Colonic mucosa (tissue), 4 donors: ENCODE data around the gene C11orf52. TPM values are rescaled to one million over a fixed set of nuclear protein-coding genes. Genes with fewer than 3 reads are reported as not detected.

ENCODE experiments used
- DNase-seq: peaks from one replicate; pipeline ENCODE4 v3.0.0-alpha.2; 2020
- H3K27ac ChIP-seq: fragments of 200-600 bp; one replicate; pipeline ENCODE4 v1.8.0; 2021
- H3K27me3 ChIP-seq: fragments of 200-600 bp; one replicate; pipeline ENCODE4 v1.8.0; 2021
- H3K36me3 ChIP-seq: fragments of 200-600 bp; one replicate; pipeline ENCODE4 v1.8.0; 2021
- H3K4me1 ChIP-seq: fragments of 200-600 bp; one replicate; pipeline ENCODE4 v1.8.0; 2021; ENCODE audit warnings: mild to moderate bottlenecking
- H3K4me3 ChIP-seq: fragments of 200-600 bp; one replicate; pipeline ENCODE4 v1.8.0; 2021
- H3K9ac ChIP-seq, 2 donors: one replicate each; pipeline ENCODE4 v1.7.0; 2013; ENCODE audit warnings: control low read depth in 2 of 2, low read depth in 2 of 2, low read length in 2 of 2
- H3K9me3 ChIP-seq: fragments of 200-600 bp; one replicate; pipeline ENCODE4 v1.8.0; 2021
- CTCF ChIP-seq: fragments of 200-600 bp; IDR thresholded peaks from one replicate; pipeline ENCODE4 v1.8.0; 2022; ENCODE audit warnings: antibody characterized with exemption, mild to moderate bottlenecking
- intact Hi-C: fragments of 100-400 bp; cut with DNase I; formaldehyde crosslinking; loops from one replicate; pipeline ENCODE4 v1.14.1; 2022
- total RNA-seq, 2 donors: library from RNA; stranded (reverse); fragmentation: NEBNext Ultra II Directional in 1 of 2; extraction: Animal tissue kit (Norgen Biotek cat#: 25700) in 1 of 2; gene quantifications; one replicate each; pipeline ENCODE4 v1.2.1, GENCODE V29; 2021
- donor health status: healthy.
- donor health status: DM: no; HTN: no; CAD: no.
- donor health status: DM: no; HTN: no; CAD: no.

Gene C11orf52
- total RNA-seq, 2 donors from 2014 or later: 7.3 to 8.8 TPM

- Histone ChIP-seq H3K4me3 (no peak overlapping the region), H3K27me3 (no peaks in the 10 kb centered on the region), H3K36me3 (no peaks in the 10 kb centered on the region), H3K9me3 (no peaks in the 10 kb centered on the region), H3K27ac (no peak overlapping the region), H3K4me1 (no peaks in the 10 kb centered on the region), H3K9ac (no peak overlapping the region)
- no peak for TF ChIP-seq CTCF
- no peak for DNase-seq
- intact Hi-C loops: no loop called here
These were observed 26.5 kb downstream of the C11orf52 start for GRCh38 chr11:111945198-111945597.

- H3K27ac ChIP-seq: no peak overlapping the region
- no peaks in the 10 kb centered on the region for H3K4me1 ChIP-seq
- no peaks in the 10 kb centered on the region for H3K36me3 ChIP-seq
- intact Hi-C loops: no loop called here
- H3K27me3 ChIP-seq: no peaks in the 10 kb centered on the region
- no peak overlapping the region for H3K9ac ChIP-seq
- TF ChIP-seq CTCF: no peak
- H3K4me3 ChIP-seq: no peak overlapping the region
- H3K9me3 ChIP-seq: no peaks in the 10 kb centered on the region
- no peak for DNase-seq
These were observed 27.8 kb downstream of the C11orf52 start for GRCh38 chr11:111946499-111946898.

DNA sequence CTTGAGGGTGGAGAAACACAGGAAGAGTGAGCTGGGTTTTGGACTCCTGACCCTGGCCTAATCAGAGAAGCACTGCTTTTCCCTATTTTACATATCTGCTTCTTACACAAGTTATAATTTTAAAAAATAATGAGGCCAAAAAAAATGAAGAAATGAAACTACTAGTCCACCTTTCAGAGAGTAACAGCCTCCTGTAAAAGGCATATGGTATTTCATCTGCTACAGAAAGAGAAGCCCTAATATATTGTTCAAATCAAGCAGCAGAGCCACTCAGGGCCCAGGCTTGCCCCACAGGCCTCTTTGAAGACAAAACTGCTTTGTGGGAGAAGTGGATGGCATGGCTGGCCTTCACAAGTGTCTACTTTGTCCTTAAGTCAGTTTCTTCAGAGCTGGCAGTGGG, 28.4 kb downstream of the C11orf52 start:
- DNase-seq: no peak
- H3K9me3 ChIP-seq: no peaks in the 10 kb centered on the region
- H3K9ac ChIP-seq: no peak overlapping the region
- H3K4me1 ChIP-seq: no peaks in the 10 kb centered on the region
- intact Hi-C loops: no loop called here
- TF ChIP-seq CTCF: no peak
- H3K27ac ChIP-seq: no peak overlapping the region
- H3K4me3 ChIP-seq: no peak overlapping the region
- H3K36me3 ChIP-seq: no peaks in the 10 kb centered on the region
- no peaks in the 10 kb centered on the region for H3K27me3 ChIP-seq

DNA sequence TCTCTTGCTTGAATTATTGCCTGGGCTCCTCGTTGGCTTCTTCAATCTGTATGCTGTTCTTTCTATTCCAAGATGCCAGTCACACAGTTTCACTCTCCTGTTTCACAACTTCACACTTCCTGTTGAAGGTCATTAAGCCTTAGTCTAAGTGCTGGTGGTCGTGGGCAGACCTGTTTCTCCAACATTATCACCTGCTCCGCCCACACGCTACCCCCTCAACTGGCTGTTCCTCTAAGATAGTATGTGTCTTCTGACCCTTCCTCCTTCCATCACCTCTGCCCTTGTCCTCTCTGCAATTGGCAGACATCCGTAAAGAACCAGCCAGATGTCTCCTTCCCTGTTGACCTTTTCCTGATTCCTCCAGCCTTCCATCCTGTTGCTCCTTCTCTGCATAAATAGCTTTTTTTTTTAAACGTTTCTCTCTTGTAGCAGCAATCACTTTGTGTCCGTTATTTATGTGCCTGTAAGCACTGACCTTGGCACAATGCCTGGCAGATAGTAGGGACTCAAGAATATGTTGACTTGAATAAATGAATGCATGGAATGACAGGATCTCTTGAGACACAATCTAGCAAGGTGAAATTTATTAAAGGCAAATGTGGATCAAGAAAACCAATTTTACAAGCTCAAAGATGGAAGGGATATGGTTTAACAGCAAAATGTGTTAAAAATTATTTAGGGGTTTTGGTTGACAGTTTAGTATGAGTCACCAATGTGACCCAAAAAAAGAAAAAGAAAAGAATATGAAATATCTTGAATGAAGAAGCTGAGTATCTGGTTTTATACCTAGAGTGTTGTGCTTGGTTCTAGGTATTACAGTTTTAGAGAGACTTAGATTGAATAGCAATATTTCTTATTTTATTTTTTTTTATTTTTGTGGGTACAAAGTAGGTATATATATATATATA, 31.1 kb downstream of the C11orf52 start:
- intact Hi-C loops: no loop called here
- no peak for DNase-seq
- no peak for TF ChIP-seq CTCF
- Histone ChIP-seq H3K9me3 (no peaks in the 10 kb centered on the region), H3K9ac (no peak overlapping the region), H3K36me3 (no peaks in the 10 kb centered on the region), H3K27me3 (no peaks in the 10 kb centered on the region), H3K4me3 (no peak overlapping the region), H3K27ac (no peak overlapping the region), H3K4me1 (no peaks in the 10 kb centered on the region)

DNA sequence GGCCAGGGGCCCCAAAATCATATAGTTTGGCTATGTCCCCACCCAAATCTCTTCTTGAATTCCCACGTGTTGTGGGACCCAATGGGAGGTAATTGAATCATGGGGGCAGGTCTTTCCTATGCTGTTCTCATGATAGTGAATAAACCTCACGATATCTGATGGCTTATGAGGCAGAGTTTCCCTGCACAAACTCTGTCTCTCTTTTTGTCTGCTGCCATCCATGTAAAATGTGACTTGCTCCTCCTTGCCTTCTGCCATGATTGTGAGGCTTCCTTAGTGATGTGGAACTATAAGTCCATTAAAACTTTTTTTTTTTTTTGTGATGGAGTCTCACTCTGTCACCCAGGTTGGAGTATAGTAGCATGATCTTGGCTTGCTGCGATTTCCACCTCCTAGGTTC, 32.9 kb downstream of the C11orf52 start:
- intact Hi-C loops: no loop called here
- Histone ChIP-seq H3K36me3 (no peaks in the 10 kb centered on the region), H3K9me3 (no peaks in the 10 kb centered on the region), H3K27ac (no peak overlapping the region), H3K4me1 (no peaks in the 10 kb centered on the region), H3K9ac (no peak overlapping the region), H3K4me3 (no peak overlapping the region), H3K27me3 (no peaks in the 10 kb centered on the region)
- no peak for TF ChIP-seq CTCF
- DNase-seq: no peak
